Panc1 (cell line): ENCODE data around the gene ITGB1. TPM values are rescaled to one million over a fixed set of nuclear protein-coding genes. Genes with fewer than 3 reads are reported as not detected.

Source experiments
- ATAC-seq: fragments of 200-7000 bp; cut with Tn5 transposase; 2 replicates; pipeline ENCODE4 v1.9.1; 2020; ENCODE audit warnings: mild to moderate bottlenecking, moderate library complexity
- BruUV-seq: library from RNA; stranded (reverse); fragments of 400-500 nt; replicated peaks from 2 replicates; lab custom pipeline; 2021; lab: Mats Ljungman, UMichigan
- CTCF ChIA-PET: fragments of 300-600 bp; sonication (Branson Sonifier 250); formaldehyde crosslinking; loops from one replicate; lab custom pipeline; 2022; ENCODE audit warnings: antibody characterized with exemption; lab: Charles Lee
- POLR2A ChIA-PET: fragments of 300-600 bp; sonication (Branson Sonifier 250); formaldehyde crosslinking; loops from one replicate; lab custom pipeline; 2022; ENCODE audit warnings: antibody characterized with exemption; lab: Charles Lee
- DNase-seq: peaks from one replicate; pipeline ENCODE4 v3.0.0-alpha.2; 2010; ENCODE audit warnings: low read depth, low spot score
- H3K27ac ChIP-seq: 2 replicates; pipeline ENCODE4 v1.5.1; 2011; ENCODE audit warnings: mild to moderate bottlenecking, low read length, inconsistent platforms
- H3K27me3 ChIP-seq: fragments of 200-500 bp; sonication (Bioruptor generic); 2 replicates; pipeline ENCODE4 v1.6.0; 2014; ENCODE audit warnings: low read length, inconsistent platforms; ENCODE audit not compliant: control insufficient read depth, insufficient read depth
- H3K36me3 ChIP-seq: fragments of 200-500 bp; sonication (Bioruptor generic); 2 replicates; pipeline ENCODE4 v1.5.1; 2014; ENCODE audit warnings: inconsistent platforms, mild to moderate bottlenecking, low read length, moderate library complexity; ENCODE audit not compliant: control insufficient read depth, insufficient read depth
- H3K4me1 ChIP-seq: 2 replicates; pipeline ENCODE4 v1.5.1; 2011; ENCODE audit warnings: inconsistent platforms, mild to moderate bottlenecking, low read length, moderate library complexity; ENCODE audit not compliant: control insufficient read depth, insufficient read depth
- H3K4me3 ChIP-seq, 2 experiments: 2 replicates each; pipeline ENCODE4 v1.5.1; 2011 to 2012; ENCODE audit warnings: low read depth in 2 of 2, low read length in 2 of 2, mild to moderate bottlenecking in 2 of 2, inconsistent platforms in 1 of 2, moderate library complexity in 1 of 2
- H3K9me3 ChIP-seq: fragments of 200-500 bp; sonication (Bioruptor generic); 2 replicates; pipeline ENCODE4 v1.5.1; 2014; ENCODE audit warnings: low read depth, mild to moderate bottlenecking, inconsistent platforms, low read length, moderate library complexity; ENCODE audit not compliant: control insufficient read depth, insufficient read depth
- POLR2AphosphoS5 ChIP-seq: IDR thresholded peaks from 2 replicates; pipeline ENCODE4 v1.6.1; 2012; ENCODE audit warnings: mild to moderate bottlenecking, low read depth, low read length, moderate library complexity
- SIN3A ChIP-seq: IDR thresholded peaks from 2 replicates; pipeline ENCODE4 v1.6.1; 2012; ENCODE audit warnings: low read depth, mild to moderate bottlenecking, low read length, moderate library complexity, borderline replicate concordance; ENCODE audit not compliant: insufficient read depth
- TCF7L2 ChIP-seq: IDR thresholded peaks from 2 replicates; pipeline ENCODE4 v1.6.1; 2011; ENCODE audit warnings: mild to moderate bottlenecking, low read depth, low read length, inconsistent platforms
- in situ Hi-C: cut with HindIII; loops from 2 replicates; pipeline ENCODE4 v1.10.0; 2016; ENCODE audit warnings: low sequenced_read_pairs, low pct_unique_long_range_greater_than_20kb
- intact Hi-C: fragments of 100-400 bp; cut with micrococcal nuclease; formaldehyde crosslinking; loops from one replicate; pipeline ENCODE4 v1.10.0; 2022; ENCODE audit not compliant: unreplicated experiment
- total RNA-seq: library from RNA; stranded (reverse); gene quantifications from one replicate; pipeline ENCODE4 v1.2.1, GENCODE V29; 2021; ENCODE audit not compliant: unreplicated experiment
- TF ChIP-seq, protein P1 (sequence below): fragments of 450-650 bp; IDR thresholded peaks from 2 replicates; pipeline ENCODE4 v1.5.1; 2017; ENCODE audit warnings: mild to moderate bottlenecking
- TF ChIP-seq, protein P2 (sequence below), 2 experiments: IDR thresholded peaks; 2 replicates each; pipeline ENCODE4 v1.6.1; 2011 to 2012; ENCODE audit warnings: low read depth in 2 of 2, control low read depth in 1 of 2, low read length in 1 of 2, mild to moderate bottlenecking in 1 of 2, moderate library complexity in 1 of 2; ENCODE audit not compliant: insufficient read depth in 1 of 2

ITGB1 gene
- total RNA-seq, 1 experiment from 2014 or later: 803 TPM

DNA sequence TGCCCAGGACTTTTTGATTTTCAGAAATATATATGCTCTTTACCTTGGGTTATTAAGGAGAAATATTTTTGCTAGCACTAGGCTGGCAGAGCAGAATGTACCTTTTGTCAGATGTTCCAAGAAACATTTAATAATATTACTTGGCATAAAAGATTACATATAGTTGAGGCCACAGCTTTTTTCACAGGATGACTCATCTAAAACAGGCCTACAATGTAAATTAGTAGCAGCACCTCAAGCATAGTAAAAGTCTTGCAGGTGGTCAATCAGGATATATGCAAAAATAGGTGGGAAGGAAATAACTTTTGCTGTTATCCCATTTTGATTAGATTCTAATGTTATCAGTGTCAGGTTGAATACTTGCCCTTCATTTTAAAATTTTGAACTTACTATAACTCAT, 14.9 kb upstream of the ITGB1 start:
- DNase-seq (no peak), ATAC-seq (no peak)
- Histone ChIP-seq H3K36me3 (no peaks in the 10 kb centered on the region), H3K27ac (peak overlapping the region; percentile 100), H3K4me3 (no peak overlapping the region), H3K4me1 (peaks cover 34% of the 10 kb centered on the region), H3K9me3 (peaks cover 7% of the 10 kb centered on the region; the same call in 1 of the 2 replicates), H3K27me3 (no peaks in the 10 kb centered on the region)
- no TSS peak for BruUV-seq
- in situ Hi-C loops (no loop called here), intact Hi-C loops (no loop called here)
- TF ChIP-seq, protein P1, sequence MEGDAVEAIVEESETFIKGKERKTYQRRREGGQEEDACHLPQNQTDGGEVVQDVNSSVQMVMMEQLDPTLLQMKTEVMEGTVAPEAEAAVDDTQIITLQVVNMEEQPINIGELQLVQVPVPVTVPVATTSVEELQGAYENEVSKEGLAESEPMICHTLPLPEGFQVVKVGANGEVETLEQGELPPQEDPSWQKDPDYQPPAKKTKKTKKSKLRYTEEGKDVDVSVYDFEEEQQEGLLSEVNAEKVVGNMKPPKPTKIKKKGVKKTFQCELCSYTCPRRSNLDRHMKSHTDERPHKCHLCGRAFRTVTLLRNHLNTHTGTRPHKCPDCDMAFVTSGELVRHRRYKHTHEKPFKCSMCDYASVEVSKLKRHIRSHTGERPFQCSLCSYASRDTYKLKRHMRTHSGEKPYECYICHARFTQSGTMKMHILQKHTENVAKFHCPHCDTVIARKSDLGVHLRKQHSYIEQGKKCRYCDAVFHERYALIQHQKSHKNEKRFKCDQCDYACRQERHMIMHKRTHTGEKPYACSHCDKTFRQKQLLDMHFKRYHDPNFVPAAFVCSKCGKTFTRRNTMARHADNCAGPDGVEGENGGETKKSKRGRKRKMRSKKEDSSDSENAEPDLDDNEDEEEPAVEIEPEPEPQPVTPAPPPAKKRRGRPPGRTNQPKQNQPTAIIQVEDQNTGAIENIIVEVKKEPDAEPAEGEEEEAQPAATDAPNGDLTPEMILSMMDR: no peak
- TF ChIP-seq SIN3A: no peak
- TF ChIP-seq POLR2AphosphoS5: no peak
- no peak for TF ChIP-seq TCF7L2
- TF ChIP-seq, protein P2, sequence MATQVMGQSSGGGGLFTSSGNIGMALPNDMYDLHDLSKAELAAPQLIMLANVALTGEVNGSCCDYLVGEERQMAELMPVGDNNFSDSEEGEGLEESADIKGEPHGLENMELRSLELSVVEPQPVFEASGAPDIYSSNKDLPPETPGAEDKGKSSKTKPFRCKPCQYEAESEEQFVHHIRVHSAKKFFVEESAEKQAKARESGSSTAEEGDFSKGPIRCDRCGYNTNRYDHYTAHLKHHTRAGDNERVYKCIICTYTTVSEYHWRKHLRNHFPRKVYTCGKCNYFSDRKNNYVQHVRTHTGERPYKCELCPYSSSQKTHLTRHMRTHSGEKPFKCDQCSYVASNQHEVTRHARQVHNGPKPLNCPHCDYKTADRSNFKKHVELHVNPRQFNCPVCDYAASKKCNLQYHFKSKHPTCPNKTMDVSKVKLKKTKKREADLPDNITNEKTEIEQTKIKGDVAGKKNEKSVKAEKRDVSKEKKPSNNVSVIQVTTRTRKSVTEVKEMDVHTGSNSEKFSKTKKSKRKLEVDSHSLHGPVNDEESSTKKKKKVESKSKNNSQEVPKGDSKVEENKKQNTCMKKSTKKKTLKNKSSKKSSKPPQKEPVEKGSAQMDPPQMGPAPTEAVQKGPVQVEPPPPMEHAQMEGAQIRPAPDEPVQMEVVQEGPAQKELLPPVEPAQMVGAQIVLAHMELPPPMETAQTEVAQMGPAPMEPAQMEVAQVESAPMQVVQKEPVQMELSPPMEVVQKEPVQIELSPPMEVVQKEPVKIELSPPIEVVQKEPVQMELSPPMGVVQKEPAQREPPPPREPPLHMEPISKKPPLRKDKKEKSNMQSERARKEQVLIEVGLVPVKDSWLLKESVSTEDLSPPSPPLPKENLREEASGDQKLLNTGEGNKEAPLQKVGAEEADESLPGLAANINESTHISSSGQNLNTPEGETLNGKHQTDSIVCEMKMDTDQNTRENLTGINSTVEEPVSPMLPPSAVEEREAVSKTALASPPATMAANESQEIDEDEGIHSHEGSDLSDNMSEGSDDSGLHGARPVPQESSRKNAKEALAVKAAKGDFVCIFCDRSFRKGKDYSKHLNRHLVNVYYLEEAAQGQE (IDR thresholded peaks at IDR 0.05; ENCODE audit: insufficient read depth in 1 of 2, low read depth in 2 of 2, low read length in 1 of 2): no peak
- CTCF ChIA-PET: no interaction called here
- POLR2A ChIA-PET: interaction anchor here (0.6 to 1.4 kb wide), 2 partner anchors 8 to 362 kb away, joined by 3 to 6 read pairs; no protein-coding TSS in a partner anchor

DNA sequence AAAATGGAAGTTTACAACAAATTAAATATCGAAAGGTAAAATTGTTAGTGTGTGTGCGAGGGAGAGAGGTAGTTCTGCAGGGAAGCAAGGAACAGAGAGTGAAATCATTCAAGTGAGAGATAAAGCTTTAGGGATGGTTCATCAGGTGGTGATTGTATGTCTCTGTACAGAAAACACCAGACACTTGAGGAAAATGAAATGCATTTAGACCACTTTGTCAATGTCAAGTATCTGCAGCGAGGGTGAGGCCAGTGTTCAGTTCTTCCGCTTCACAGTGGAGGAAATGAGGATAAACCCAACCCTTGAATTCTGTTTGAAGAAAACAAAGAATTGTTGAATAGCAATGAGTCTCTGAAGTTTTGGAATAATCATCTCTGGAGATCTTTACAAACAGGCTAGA, 14.4 kb upstream of the ITGB1 start:
- H3K27me3 ChIP-seq: no peaks in the 10 kb centered on the region
- DNase-seq: no peak
- in situ Hi-C loops (no loop called here), intact Hi-C loops (no loop called here)
- no peak overlapping the region for H3K4me3 ChIP-seq
- TF ChIP-seq POLR2AphosphoS5: no peak
- TF ChIP-seq, protein P1: no peak
- TF ChIP-seq SIN3A: no peak
- TF ChIP-seq TCF7L2: no peak
- TF ChIP-seq, protein P2 (IDR thresholded peaks at IDR 0.05; ENCODE audit: insufficient read depth in 1 of 2, low read depth in 2 of 2, low read length in 1 of 2): no peak
- H3K27ac ChIP-seq: peak overlapping the region; percentile 100
- H3K9me3 ChIP-seq: peaks cover 7% of the 10 kb centered on the region; the same call in 1 of the 2 replicates
- H3K36me3 ChIP-seq: no peaks in the 10 kb centered on the region
- H3K4me1 ChIP-seq: peaks cover 34% of the 10 kb centered on the region
- ATAC-seq: no peak
- BruUV-seq: no TSS peak
- CTCF ChIA-PET: no interaction called here
- POLR2A ChIA-PET: interaction anchor here (1.2 to 1.4 kb wide), 2 partner anchors 8 to 18 kb away, joined by 4 to 6 read pairs; no protein-coding TSS in a partner anchor
